DOHH2 (cell line): ENCODE data around the gene HERC5.
A peak's percentile ranks its signal among the peaks of the same experiment; 100 is the strongest.

ENCODE experiments used
- H3F3A ChIP-seq: fragments of 200-600 bp; sonication (generic), shearing (Covaris generic); 2 replicates; pipeline ENCODE4 v1.6.0; 2016; ENCODE audit warnings: antibody characterized with exemption, mild to moderate bottlenecking; ENCODE audit not compliant: control insufficient read depth, insufficient read depth
- H3K27ac ChIP-seq: fragments of 200-600 bp; sonication (generic); 2 replicates; pipeline ENCODE4 v1.5.1; 2014; ENCODE audit warnings: low read depth, mild to moderate bottlenecking, low read length, moderate library complexity
- H3K27me3 ChIP-seq: fragments of 200-600 bp; sonication (generic); 2 replicates; pipeline ENCODE4 v1.6.1; 2014; ENCODE audit warnings: mild to moderate bottlenecking, low read length, mixed read lengths; ENCODE audit not compliant: control insufficient read depth
- H3K36me3 ChIP-seq: fragments of 200-600 bp; sonication (generic); 2 replicates; pipeline ENCODE4 v1.6.1; 2014; ENCODE audit warnings: mild to moderate bottlenecking, low read length, moderate library complexity, mixed read lengths; ENCODE audit not compliant: control insufficient read depth
- H3K4me1 ChIP-seq: fragments of 200-600 bp; sonication (generic); 2 replicates; pipeline ENCODE4 v1.6.1; 2014; ENCODE audit warnings: mild to moderate bottlenecking, low read length, mixed read lengths; ENCODE audit not compliant: control insufficient read depth
- H3K4me2 ChIP-seq: fragments of 200-600 bp; sonication (generic); 2 replicates; pipeline ENCODE4 v1.6.0; 2014; ENCODE audit warnings: mild to moderate bottlenecking, low read length, moderate library complexity
- H3K4me3 ChIP-seq: fragments of 200-600 bp; sonication (generic); 2 replicates; pipeline ENCODE4 v1.5.1; 2014; ENCODE audit warnings: mild to moderate bottlenecking, low read length, mixed read lengths
- H3K79me2 ChIP-seq: fragments of 200-600 bp; sonication (generic); 2 replicates; pipeline ENCODE4 v1.6.1; 2014; ENCODE audit warnings: mild to moderate bottlenecking, low read length, mixed read lengths; ENCODE audit not compliant: control insufficient read depth
- H3K9me2 ChIP-seq: fragments of 200-600 bp; sonication (generic); replicated peaks from 2 replicates; pipeline ENCODE4 v1.6.1; 2014; ENCODE audit warnings: mild to moderate bottlenecking, low read length, mixed read lengths; ENCODE audit not compliant: control insufficient read depth
- H3K9me3 ChIP-seq: fragments of 200-600 bp; sonication (generic); 2 replicates; pipeline ENCODE4 v1.6.1; 2014; ENCODE audit warnings: antibody characterized with exemption, low read length, mixed read lengths; ENCODE audit not compliant: control insufficient read depth, insufficient read depth
- H4K20me1 ChIP-seq: fragments of 200-600 bp; sonication (generic); 2 replicates; pipeline ENCODE4 v1.6.0; 2014; ENCODE audit warnings: low read depth, mild to moderate bottlenecking, antibody characterized with exemption, low read length, moderate library complexity; ENCODE audit not compliant: control insufficient read depth, insufficient read depth
- CTCF ChIP-seq: fragments of 200-600 bp; sonication (generic); IDR thresholded peaks from one replicate; pipeline ENCODE4 v1.5.1; 2014; ENCODE audit warnings: antibody characterized with exemption, mild to moderate bottlenecking, low read depth, low read length; ENCODE audit not compliant: poor library complexity, severe bottlenecking
- EZH2phosphoT487 ChIP-seq: fragments of 200-600 bp; sonication (generic); IDR thresholded peaks from 2 replicates; pipeline ENCODE4 v1.6.1; 2017; ENCODE audit warnings: borderline replicate concordance, mild to moderate bottlenecking, antibody characterized with exemption, low read length, moderate library complexity, mixed read lengths

HERC5 gene

GRCh38 chr4:88523325-88524129, 66.6 kb downstream of the HERC5 start, which contains the start of gene PYURF:
PYURF (minus strand) TSS chr4:88523776; CDS start chr4:88523700, 76 bp downstream.
- Histone ChIP-seq H3K4me3 (peak within 1 kb of the TSS; percentile 81), H3K27ac (no peak within 1 kb of the TSS)

GRCh38 chr4:88524171-88524570, 67.3 kb downstream of the HERC5 start:
- no peaks in the 10 kb centered on the region for H3K9me3 ChIP-seq
- TF ChIP-seq EZH2phosphoT487 (no peak), CTCF (no peak)
- H3K27me3 ChIP-seq = no peaks in the 10 kb centered on the region
- H3K9me2 ChIP-seq = no peaks in the 10 kb centered on the region
- no peak overlapping the region for H3K27ac ChIP-seq
- peaks cover 17% of the 10 kb centered on the region for H3K79me2 ChIP-seq
- peaks cover 8% of the 10 kb centered on the region; the same call in 1 of the 2 replicates for H3F3A ChIP-seq
- no peaks in the 10 kb centered on the region for H4K20me1 ChIP-seq
- peaks cover 19% of the 10 kb centered on the region for H3K36me3 ChIP-seq
- H3K4me1 ChIP-seq = peaks cover 16% of the 10 kb centered on the region
- H3K4me2 ChIP-seq = peak overlapping the region; percentile 72
- peak overlapping the region; percentile 81 for H3K4me3 ChIP-seq

More at GRCh38 chr4:88523325-88524129, 66.6 kb downstream of the HERC5 start, which contains the start of gene PYURF:
- Histone ChIP-seq H3F3A (peaks cover 8% of the 10 kb centered on the region; the same call in 1 of the 2 replicates), H3K36me3 (peaks cover 19% of the 10 kb centered on the region), H3K79me2 (peaks cover 17% of the 10 kb centered on the region), H3K27me3 (no peaks in the 10 kb centered on the region), H3K9me3 (no peaks in the 10 kb centered on the region), H3K9me2 (no peaks in the 10 kb centered on the region), H3K4me2 (peak within 1 kb of the TSS; percentile 72), H4K20me1 (no peaks in the 10 kb centered on the region), H3K4me1 (peaks cover 16% of the 10 kb centered on the region)
- TF ChIP-seq EZH2phosphoT487 (no peak), CTCF (no peak)

- Histone ChIP-seq H3K27me3 (no peaks in the 10 kb centered on the region), H3K79me2 (peaks cover 17% of the 10 kb centered on the region), H3K9me2 (no peaks in the 10 kb centered on the region), H3K4me1 (peaks cover 16% of the 10 kb centered on the region), H3K27ac (no peak overlapping the region), H3K4me3 (no peak overlapping the region), H3K36me3 (peaks cover 7% of the 10 kb centered on the region), H3K9me3 (no peaks in the 10 kb centered on the region), H3F3A (peaks cover 8% of the 10 kb centered on the region; the same call in 1 of the 2 replicates), H4K20me1 (no peaks in the 10 kb centered on the region), H3K4me2 (no peak overlapping the region)
- TF ChIP-seq CTCF = peak; percentile 41
- TF ChIP-seq EZH2phosphoT487 = no peak
Measured at GRCh38 chr4:88526221-88526815, 69.4 kb downstream of the HERC5 start.
